Measurements from ENCODE around the gene LSMEM2.
A peak's percentile ranks its signal among the peaks of the same experiment; 100 is the strongest.
"Not testable (repeated sequence)": the region's sequence is repeated elsewhere in the genome, so short reads cannot be mapped to it uniquely, and the experiment has no call there.

The LSMEM2 gene

DNA sequence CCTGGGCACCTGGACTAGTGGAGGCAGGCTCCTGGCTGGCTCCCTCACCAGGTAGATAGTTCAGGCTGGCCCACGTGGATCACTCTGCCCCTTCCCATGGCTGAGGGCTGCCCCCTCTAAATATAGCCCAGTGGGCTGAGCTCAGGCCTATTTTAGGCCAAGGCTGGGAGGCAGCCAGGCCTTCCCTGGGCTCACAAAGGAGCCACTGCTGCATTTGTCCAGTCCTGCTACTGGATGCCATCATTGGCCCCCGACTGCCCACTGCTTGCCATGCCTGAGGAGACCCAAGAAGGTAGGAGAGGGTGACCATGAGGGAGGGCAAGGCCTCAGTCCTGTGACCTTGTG is at the start of gene LSMEM2:
LSMEM2 (plus strand) TSS at position 208 of the 345 bp plus-strand sequence; CDS start at position 235, 27 bp downstream.
- DNase-seq: no peak

DNA sequence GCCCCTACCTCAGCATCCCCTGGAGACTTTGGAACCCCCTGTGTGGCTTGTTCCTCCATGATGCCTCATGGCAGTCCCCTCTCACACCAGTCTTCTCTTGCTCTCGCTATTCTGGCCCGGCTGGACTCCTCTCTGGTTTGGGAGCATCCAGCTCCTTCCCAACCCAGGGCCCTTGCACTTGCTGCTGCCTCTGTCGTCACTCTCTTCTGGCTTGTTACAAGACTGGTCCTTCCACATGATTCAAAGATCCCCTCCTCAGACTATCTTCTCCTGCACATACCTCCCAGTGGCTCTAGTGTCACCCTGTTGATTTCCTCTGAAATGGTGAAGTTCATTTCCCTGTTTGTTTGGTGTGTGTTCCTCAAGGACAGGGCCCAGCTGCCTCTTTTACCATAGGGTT is 49.4 kb upstream of the LSMEM2 start:
- DNase-seq: no peak

DNA sequence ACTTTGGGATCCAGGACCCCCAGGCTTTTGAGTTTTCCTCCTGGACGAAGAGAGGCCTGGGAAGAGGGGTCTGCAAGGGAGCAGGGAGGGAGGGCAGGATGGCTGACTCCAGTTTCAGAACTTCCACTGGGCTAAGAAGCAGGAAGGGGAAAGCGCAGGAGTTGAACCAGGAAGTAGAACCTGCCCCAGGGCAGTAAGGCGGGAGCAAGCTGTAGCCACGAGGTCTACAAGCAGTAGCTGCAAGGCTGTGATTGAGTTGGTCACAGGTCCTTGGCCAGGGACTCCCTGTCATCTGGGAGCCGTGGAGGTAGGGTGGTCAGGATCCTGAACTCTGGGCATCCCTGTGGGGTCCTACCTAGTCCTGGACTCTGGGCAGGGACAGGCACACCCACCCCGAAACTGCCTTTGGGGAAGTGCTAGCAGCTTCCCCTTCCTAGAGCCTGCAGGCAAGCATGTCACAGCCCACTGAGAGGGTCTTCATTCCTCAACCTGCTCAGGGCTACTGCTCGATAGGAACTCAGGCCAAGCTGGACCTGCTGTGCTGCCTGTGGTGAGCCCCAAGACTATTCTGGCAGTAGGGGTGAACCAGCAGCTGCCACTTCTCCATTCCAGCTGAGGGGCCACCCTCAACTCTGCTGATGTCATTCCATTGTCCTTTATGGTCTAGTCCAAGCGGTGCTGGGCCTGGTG is 48.6 kb upstream of the LSMEM2 start:
- no peak for DNase-seq

DNA sequence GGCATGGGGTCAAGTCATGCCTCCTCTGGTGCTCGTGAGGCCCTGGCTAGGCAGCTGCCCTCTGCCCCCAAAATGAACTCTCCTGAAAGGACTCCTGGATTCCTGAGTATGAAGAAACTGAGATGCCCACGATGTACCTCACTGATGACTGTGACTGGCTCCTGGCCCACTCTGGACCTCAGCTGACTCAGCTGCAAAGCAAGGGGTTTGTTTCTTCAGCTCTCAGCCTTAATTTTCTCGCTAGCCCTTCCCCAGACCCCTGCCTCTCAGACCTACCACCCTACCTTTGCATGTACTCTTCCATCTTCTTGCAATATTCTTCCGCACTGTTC is 48.1 kb upstream of the LSMEM2 start:
- DNase-seq: no peak

DNA sequence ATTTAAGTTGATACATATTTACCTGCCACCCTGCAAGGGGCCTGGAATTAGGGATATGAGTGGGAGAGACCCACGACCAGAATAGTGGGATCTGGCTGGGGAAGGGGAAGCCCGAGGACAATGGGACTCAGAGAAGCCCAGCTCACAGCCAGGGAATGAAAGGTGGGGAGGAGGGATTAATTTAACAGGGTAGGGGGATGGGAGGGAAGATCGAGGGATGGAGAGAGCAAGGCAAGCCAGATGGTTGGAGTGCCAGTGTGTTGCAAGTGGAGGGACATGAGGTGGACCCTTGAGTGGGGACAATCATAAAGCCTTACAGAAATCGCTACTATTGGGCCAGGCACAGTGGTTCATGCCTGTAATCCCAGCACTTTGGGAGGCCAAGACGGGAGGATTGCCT is 47.3 kb upstream of the LSMEM2 start:
- no peak for DNase-seq

DNA sequence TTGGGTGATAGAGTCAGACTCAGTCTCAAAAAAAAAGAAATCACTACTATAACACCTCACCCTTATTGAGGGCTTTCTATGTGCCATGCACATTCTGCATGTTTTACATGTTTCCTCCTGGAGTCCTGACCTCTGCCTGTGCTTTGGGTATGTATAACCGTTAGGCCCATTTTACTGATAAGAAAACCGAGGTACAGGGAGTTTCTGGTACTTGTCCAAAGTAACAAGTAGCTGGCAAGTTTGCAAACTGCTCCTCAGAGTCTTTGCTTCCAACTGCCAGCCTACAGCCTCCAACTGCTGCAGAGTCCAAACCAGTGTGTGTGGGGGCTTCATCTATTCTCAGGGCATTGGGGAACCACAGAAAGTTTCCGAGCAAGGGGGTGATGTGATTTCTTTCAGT is 46.6 kb upstream of the LSMEM2 start:
- peak; percentile 81 for DNase-seq

DNA sequence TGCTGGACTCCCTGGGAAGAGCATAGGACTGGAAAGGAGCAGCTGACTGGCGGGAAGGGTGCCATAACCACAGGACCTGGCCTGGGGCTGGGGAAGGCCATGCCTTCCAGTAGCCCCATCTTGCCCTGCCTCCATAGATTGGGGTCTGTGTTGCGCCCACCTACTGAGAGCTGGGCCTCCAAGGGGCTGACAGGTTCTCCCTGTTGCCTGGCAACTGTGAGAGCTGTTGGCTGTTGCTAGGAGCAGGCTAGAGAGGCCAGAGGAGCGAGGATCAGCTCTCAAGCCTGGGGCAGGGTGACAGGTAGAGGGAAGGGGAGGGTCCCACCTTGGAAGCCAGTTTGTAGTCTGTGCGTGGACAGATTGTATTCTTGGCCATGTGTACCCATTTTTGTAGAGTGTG is 45.7 kb upstream of the LSMEM2 start:
- no peak for DNase-seq

DNA sequence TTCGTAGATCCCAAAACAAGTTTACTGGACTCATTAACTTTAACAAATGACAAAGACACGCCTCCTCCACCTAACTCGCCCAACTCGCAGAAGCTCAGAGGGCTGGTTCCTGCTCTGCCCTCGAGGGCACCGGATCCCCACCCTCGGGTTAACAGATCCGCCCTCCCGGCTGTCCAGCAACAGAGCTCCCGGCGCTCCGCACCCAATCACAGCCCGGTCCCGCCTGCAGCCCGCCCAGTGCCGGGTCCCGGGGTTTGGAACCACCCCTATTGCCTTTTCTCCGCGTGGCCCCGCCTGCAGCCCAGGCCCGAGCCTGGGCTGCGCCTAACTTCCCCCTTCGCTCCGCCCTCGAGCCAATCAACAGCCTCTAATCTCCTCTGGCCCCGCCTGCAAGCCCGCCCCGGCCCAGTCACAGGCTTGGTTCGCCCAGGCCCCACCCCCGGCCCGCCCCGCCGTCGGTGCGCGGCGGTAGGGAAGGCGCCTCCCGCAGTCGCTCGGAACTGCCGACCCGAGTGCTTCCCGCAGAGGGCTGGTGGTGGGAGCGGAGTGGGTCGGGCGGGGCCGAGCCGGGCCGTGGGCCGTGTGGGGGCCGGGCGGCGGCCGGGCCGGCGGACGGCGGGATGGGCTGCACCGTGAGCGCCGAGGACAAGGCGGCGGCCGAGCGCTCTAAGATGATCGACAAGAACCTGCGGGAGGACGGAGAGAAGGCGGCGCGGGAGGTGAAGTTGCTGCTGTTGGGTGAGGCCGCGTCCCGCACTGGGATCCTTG is 43.0 kb upstream of the LSMEM2 start, which contains the start of gene GNAI2:
GNAI2 (plus strand) TSS at position 489 of the 768 bp plus-strand sequence; CDS start at position 621, 132 bp downstream.
- DNase-seq: peak; percentile 98

DNA sequence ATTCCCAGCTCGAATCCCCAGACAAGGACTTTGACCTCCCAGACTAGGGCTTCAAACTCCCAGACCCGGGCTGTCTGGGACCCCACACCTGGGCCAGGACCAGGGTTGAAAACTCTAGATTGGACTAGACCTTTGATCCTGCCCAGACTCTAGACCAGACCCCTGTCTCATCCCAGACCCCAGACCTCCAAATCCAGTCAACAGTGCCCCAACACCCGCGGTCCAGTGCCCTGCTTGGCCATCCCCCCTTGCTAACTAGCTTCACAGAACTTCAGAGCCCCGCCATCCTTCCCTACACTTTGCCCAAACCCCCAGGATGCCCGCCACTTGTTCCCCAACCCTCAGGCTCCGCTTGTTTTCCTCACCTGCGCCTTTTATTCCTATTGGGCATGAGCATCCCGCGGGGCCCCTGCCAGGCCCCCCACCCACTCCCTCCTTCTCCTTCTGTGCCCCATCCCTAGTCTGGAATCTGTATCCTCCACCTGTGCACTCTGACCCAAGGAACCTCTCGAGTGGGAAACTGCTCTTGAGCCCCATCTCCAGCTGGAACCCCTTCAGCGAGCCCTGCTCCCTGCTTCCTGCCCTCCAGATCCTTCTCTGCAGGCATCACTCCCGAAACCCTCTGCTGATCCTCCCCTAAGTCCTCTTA is 42.3 kb upstream of the LSMEM2 start:
- DNase-seq: no peak

DNA sequence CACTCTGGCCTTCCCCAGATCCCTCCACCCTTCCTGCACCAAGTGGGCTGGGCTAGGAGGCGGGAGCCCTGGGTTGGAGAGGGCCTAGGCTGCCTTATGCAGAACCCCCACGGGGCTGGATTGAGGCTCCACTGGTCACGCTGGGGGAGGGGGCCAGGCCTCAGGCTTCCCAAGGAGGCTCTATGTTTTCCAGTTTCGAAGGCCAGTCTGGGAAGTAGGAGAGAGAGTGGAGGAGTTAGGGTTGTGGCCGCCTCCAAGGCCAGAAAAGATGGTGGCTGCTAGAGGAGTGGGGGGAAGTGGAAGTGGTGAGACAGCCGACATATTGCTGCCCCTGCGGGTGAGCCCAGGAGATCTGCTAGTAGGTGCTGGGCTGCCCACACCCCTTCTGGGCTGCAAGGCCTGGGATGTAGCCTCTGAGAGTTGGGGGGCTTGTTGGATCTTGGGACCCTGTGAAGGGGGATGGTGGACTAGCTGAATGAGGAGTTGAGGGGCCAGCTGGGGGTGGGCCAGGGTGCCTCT is 41.7 kb upstream of the LSMEM2 start:
- peak; percentile 40 for DNase-seq

DNA sequence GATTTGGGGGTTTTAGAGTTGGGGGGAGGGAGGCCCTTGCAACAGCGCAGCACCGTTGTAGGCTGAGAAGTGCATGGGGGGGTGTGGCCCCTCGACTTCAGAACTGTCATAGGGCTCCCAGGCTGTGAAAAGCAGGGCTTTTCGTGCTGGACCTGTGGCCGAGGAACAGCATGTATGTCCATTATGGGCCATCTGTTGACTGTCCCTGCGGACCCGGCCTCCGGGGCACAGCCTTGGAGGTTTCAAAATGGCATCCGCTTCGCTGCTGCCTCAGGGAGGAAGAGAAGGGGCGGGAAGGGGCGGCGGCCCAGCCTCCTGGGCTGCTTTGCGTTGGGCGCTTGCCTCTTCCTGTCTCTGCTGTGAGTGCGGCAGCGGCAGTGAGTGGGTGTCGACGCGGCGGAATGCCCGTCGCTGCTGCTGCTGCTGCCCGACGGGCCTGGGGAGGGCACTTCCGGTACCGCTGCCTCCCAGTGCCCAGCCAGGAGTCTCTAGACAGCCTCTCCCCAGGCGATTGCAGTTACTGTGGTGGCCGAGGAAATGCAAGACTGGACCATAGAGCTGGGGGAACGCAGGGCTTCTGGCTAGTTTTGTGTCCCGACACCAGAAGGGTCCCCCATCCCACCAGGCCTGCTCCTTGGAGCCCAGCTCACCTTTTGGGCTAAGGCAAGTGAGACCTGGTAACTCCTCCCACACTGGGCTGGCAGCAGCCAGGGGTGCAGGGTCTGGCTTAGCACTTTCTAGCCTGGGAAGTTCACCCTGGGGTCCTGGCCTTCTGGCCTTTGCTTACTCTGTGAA is 40.9 kb upstream of the LSMEM2 start:
- DNase-seq: peak; percentile 87

DNA sequence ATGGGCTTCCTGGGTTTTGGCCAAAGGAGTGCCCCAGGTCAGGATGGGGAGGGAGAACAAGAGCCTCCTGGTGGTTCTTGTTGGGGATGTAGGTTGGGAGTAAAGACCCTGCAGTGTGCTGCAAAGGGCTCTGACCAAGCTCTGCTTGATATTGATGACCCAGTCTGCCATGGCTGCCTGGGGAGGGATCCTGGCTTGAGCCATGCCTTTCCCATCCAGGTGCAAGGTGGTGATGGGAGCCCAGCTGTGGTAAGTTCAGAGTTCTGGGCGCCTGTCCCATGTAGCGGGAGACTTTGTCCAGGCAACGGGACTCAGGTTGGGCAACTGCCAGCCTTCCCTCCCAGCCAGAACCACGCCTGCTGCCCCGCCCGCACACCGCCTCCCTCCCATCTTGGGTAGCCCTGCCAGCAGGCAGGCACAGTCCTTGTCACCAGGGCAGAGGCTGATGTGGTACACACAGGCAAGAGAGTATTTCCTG is 40.3 kb upstream of the LSMEM2 start:
- DNase-seq: peak; percentile 82

DNA sequence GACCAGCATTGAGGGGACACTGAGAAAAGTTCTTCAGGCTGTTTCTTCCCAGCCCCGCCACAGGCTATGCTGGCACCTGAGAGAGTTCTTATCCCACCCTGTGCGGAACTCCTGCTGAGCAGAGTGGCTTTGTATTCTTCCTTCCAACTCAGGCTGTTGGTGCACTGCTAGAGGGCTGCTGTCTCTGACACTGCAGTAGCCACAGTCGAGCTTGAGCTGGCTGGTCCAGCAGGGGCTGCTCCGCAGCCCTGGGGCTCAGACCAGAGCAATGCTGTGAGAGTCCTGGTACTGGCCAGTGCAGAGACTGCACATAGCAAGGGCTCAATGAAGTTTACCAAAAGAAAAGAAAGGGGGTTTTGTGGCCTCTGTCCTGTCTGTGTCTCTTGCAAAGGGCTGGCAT is 39.2 kb upstream of the LSMEM2 start:
- no peak for DNase-seq

DNA sequence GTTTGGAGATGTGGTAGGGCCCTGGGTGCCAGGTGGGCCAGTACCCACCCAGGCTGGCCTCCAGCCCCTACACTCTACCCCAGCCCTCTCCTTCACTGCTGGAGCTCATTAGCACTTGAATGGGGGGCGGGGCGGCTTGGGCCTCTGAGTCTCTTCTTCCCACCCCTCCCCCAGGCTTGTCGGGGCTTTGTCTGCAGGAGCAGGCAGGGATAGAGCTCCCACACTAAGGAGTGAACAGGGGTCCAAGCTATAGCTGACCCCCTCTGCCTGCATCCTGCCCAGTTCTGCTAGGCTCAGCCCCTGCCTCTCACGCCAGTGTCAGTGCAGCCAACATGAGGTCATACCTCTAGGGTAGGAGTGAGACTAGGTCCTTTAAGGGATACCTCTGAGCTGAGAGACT is 37.7 kb upstream of the LSMEM2 start:
- DNase-seq: no peak

DNA sequence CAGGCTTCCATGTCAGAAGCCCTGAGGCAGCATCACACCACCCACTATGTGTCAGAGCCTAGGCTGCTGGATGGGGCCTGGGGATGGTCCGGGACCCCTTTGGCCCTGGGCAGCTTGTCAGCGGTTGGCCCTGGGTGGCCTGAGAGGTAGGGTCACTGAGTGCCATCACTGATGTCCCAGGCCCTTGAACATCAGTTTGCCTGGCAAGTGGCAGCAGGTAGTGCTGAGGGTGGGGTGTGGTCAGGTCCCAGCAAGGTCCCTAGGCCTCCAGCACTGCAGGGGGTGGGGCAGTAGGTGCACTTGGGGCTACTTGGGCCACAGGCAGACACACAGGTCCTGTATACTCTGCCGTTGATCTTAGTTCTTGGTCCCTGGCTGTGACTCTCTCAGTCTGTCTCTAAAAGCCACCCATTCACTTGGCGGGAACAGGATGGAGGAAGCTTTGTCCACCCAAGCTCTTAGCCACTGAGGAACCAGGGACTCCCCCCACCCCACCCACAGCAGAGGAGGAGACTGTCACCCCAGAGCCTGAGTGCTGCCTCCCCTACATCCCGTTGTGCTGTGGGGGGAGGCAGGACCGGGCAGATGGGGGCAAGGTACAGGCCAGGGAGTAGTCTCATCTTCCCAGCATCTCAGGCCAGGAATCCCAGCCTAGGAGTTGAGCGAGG is 37.0 kb upstream of the LSMEM2 start:
- DNase-seq: no peak

DNA sequence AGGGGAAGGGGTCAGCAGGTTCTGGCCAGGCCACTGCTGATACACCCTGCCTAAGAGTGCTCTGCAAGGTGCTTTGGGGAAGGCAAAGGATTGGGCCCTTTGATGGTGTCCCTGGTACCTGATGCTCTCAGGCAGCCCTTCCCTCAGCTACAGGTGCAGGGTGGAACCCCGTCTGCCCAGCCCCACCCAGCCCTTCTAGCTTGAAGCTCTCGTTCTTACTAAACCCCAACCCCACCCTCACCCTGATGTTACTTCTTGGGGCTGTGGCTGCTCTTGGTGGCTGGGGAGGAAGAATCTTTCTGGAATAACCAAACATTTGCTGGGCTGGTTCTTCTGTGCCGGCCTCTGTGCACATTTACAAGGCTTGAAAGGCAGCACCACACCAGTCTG is 36.5 kb upstream of the LSMEM2 start:
- no peak for DNase-seq

DNA sequence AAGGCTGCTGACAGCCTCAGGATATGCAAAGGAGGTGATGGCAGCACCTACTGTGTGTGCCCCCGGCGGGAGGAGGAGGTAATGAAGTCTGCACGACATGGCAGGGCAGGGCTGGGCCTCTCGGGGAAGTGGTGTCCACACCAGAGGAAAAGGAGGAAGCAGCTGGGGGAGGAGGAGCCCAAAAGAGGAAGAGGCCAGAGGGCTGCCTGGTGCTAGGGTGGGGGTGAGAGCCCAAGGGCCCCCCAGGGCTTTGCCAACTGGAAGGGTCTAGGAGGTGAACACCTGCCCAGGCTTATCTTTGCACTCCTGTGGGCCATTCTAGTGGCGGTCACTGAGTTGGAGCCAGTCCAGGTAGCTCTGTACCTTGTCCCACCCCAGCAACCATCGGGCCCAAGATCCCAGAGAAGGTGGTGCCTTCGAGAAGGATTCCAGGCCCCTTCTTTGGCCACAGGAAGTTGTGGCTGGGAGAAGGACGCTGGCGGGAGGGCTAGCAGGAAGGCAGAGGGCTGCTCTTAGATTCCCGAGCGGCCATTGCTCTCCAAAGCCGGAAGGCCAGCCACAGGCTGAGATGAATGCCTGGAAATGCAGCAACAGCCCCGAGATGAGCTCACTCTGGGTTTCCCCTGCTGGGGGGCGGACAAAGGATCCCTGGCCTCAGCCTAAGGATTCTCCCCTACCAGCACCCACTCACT is 35.9 kb upstream of the LSMEM2 start:
- peak; percentile 63 for DNase-seq

DNA sequence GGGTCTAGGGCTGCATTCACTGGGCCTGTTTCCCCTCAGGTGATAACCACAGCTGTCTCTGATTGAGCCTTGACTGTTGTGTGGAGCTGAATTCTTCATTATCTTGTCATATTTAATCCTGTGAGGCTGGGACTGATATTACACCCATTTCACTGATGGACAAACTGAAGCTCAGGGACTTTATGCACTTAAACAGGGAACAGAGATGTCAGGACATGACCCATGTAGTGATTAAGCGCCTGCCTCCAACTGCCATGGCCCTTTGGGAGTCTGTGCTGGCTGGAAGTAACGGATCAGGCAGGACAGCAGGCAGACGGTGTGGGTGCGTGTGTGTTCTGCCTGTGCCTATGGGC is 35.4 kb upstream of the LSMEM2 start:
- no peak for DNase-seq

DNA sequence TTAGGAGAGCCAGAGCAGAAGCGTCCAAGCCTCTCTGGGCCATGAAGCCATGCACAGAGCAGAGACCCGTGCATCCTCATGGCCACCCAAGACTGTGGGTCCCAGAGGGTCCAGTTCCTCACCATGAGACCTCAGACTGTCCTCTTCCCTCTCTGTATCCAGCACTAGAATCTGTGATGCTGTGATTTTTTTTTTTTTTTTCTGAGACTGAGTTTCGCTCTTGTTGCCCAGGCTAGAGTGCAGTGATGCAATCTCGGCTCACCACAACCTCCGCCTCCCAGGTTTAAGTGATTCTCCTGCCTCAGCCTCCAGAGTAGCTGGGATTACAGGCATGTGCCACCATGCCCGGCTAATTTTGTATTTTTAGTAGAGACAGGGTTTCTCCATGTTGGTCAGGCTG is 34.1 kb upstream of the LSMEM2 start:
- not testable (repeated sequence) for DNase-seq

DNA sequence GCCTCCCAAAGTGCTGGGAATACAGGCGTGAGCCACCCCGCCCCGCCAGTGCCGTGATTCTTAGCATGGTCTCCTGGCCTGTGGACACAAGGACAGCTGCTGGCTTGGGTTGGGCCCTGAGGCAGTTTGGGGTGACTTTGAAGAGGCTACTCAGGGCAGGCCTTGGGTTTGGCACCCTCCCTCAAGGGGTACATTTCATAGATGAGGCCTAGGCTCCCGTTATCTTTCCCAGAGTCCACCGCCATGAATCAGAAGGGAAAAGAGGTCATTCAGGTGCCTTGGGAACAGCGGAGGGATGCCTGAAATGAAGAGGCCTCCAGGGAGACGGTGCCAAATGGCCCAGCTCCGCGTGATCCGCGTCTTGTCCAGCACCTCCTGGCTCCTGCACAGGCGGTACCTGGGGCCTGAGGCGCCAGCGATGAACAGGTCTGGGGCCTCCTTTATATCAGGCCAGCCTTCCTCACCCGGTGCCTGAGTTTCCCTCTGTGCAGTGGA is 33.6 kb upstream of the LSMEM2 start:
- DNase-seq: no peak

DNA sequence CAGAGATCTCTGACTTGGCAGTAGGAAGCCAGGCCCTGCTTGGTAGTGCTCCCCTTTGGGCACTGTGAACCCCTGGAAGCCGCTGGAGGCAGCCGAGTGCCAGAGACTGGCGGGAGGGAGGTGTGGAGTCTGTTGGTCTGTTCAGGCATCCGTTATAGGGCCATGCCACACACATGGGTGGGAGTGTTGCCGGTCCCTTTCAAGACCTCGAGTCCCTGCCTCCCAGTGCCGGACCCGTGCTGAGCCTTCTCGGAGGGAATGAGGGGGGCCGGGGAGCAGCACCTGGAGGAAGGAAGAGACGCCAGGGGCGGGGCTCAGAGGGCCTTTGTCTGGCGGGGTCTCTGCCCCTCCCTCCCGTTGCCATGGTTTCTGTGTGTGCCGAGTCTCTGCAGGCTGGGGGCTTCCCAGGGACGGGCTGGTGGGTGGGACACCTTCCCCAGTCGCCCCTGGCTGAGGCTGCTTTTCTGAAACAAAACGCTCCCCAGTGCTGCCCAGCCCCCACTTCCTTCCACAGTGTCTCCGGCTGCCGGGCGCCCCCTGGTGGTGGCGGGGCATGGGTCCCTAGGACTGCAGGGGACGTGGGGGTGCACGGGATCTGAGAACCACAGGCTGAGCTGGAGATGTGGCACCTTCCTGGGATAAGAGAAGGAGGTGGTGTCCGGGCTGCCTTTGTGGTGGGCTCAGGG is 32.9 kb upstream of the LSMEM2 start:
- DNase-seq: peak; percentile 89
